ENCODE measurements around the gene NPLOC4. TPM values are rescaled to one million over a fixed set of nuclear protein-coding genes. Genes with fewer than 3 reads are reported as not detected.

Gene NPLOC4
- total RNA-seq, 2 donors from 2014 or later, result 43.8 to 63.0 TPM

DNA sequence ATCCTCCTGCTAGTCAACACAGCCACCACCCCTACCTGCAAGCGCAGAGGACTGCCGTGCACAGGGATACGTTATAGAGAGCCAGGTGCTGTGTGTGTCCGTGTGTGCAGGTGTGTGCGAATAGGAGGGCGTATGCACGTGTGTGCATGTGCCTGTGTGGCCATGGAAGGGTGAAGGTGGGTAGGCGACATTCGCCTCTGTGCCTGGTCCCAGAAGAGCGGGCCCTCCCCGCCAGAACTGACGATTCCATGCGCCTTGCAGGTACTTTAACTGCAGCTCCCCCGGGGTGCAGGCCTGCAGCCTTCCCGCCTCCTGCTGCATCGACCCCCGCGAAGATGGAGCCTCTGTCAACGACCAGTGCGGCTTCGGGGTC lies 10.7 kb upstream of the NPLOC4 start:
- H3K9me3 ChIP-seq, result no peaks in the 10 kb centered on the region
- no peak overlapping the region for H3K27ac ChIP-seq
- 15 to 26% methylated on average over 17 to 21 of the region's 21 CpGs for WGBS, 2 donors
- H3K36me3 ChIP-seq (replicated peaks in 1 of 2; ENCODE audit: insufficient read depth in 1 of 2, low read depth in 2 of 2), result no peaks in the 10 kb centered on the region
- H3K4me3 ChIP-seq, result no peak overlapping the region
- peaks cover 0 to 10% of the 10 kb centered on the region in 2 donors for H3K27me3 ChIP-seq
- intact Hi-C loops (cut with DNase I), result no loop called here
- ATAC-seq (no peak), DNase-seq (no peak)
- TF ChIP-seq POLR2A (IDR thresholded peaks at IDR 0.05), result no peak
- TF ChIP-seq, protein P1, sequence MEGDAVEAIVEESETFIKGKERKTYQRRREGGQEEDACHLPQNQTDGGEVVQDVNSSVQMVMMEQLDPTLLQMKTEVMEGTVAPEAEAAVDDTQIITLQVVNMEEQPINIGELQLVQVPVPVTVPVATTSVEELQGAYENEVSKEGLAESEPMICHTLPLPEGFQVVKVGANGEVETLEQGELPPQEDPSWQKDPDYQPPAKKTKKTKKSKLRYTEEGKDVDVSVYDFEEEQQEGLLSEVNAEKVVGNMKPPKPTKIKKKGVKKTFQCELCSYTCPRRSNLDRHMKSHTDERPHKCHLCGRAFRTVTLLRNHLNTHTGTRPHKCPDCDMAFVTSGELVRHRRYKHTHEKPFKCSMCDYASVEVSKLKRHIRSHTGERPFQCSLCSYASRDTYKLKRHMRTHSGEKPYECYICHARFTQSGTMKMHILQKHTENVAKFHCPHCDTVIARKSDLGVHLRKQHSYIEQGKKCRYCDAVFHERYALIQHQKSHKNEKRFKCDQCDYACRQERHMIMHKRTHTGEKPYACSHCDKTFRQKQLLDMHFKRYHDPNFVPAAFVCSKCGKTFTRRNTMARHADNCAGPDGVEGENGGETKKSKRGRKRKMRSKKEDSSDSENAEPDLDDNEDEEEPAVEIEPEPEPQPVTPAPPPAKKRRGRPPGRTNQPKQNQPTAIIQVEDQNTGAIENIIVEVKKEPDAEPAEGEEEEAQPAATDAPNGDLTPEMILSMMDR (IDR thresholded peaks at IDR 0.05), result no peak
- H3K4me1 ChIP-seq, result no peaks in the 10 kb centered on the region

DNA sequence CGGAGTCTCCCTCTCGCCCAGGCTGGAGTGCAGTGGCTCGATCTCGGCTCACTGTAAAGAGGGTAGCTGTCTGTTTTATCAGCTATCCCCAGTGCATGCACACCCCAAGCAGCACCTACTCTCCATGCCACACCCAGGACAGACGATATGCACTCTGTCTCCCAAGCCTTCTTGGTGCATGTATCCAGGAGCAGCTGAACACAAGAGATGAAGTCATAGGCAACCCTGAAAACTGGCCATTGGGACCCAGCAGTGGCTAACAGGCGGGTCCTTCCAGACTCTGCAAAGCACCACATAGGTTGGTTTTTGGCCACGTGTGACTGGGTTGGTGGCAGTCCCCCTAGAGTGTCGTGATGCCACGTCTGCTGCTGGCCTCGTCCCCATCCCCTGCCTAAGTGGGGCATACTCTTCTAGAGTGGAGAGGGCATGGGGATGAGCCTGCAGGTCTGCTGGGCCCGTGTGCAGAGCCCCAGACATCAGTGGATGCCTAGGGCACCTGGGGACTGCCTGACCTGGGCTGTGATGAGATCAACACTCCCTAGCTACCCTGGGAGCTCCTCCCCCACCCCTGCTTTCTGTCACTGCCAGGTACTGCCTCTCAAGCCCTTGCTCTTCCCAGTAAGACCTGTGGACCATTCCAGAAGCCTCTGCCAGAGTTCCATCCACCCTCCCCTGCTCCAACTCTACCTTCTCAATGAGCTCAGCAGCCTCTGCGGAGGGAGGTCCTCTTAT lies 10.1 kb upstream of the NPLOC4 start:
- no peak overlapping the region for H3K4me3 ChIP-seq
- H3K27ac ChIP-seq, result no peak overlapping the region
- WGBS, 2 donors, result 58 to 68% methylated on average over 8 to 12 of the region's 12 CpGs
- DNase-seq, result no peak
- intact Hi-C loops (cut with DNase I), result no loop called here
- no peaks in the 10 kb centered on the region for H3K36me3 ChIP-seq (replicated peaks in 1 of 2; ENCODE audit: insufficient read depth in 1 of 2, low read depth in 2 of 2)
- no peak for ATAC-seq
- H3K27me3 ChIP-seq, result peaks cover 0 to 10% of the 10 kb centered on the region in 2 donors
- H3K4me1 ChIP-seq, result no peaks in the 10 kb centered on the region
- H3K9me3 ChIP-seq, result no peaks in the 10 kb centered on the region
- TF ChIP-seq, protein P1 (IDR thresholded peaks at IDR 0.05), result no peak
- TF ChIP-seq POLR2A (IDR thresholded peaks at IDR 0.05), result no peak

DNA sequence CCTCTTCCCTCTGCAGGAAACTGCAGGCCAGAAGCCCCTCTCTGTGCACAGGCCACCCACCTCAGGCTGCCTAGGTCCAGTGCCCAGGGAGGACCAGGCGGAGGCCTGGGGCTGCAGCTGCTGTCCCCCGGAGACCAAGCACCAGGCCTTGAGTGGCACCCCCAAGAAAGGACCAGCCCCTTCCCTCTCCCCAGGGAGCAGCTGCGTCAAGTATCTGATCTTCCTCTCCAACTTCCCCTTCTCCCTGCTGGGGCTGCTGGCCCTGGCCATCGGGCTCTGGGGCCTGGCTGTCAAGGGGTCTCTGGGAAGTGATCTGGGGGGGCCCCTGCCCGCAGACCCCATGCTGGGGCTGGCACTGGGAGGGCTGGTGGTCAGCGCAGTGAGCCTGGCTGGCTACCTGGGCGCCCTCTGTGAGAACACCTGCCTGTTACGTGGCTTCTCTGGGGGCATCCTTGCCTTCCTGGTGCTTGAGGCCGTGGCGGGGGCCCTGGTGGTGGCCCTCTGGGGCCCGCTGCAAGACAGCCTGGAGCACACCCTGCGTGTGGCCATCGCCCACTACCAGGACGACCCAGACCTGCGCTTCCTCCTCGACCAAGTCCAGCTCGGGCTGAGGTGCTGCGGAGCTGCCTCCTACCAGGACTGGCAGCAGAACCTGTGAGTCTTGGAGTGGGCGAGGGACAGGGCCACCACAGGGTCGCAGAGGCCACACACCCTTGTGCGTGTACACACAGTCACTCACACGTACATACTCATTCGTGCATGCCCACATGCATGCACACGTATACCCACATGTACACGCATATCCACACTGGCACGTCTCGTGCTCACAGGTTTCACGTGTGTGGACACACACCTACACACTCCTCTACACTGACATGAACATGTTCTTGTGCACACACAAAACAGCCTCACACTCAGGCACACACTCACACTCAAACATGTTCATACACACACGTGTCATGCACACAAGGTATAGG lies 8.4 kb upstream of the NPLOC4 start:
- WGBS, 2 donors, result 77 to 82% methylated on average over 6 to 29 of the region's 29 CpGs
- DNase-seq, result no peak
- TF ChIP-seq, protein P1 (IDR thresholded peaks at IDR 0.05), result no peak
- TF ChIP-seq POLR2A (IDR thresholded peaks at IDR 0.05), result no peak
- Histone ChIP-seq H3K36me3 (replicated peaks in 1 of 2; ENCODE audit: insufficient read depth in 1 of 2, low read depth in 2 of 2) (no peaks in the 10 kb centered on the region), H3K27me3 (peaks cover 0 to 10% of the 10 kb centered on the region in 2 donors), H3K9me3 (no peaks in the 10 kb centered on the region), H3K4me3 (no peak overlapping the region), H3K27ac (no peak overlapping the region), H3K4me1 (no peaks in the 10 kb centered on the region)
- no peak for ATAC-seq
- intact Hi-C loops (cut with DNase I), result no loop called here

DNA sequence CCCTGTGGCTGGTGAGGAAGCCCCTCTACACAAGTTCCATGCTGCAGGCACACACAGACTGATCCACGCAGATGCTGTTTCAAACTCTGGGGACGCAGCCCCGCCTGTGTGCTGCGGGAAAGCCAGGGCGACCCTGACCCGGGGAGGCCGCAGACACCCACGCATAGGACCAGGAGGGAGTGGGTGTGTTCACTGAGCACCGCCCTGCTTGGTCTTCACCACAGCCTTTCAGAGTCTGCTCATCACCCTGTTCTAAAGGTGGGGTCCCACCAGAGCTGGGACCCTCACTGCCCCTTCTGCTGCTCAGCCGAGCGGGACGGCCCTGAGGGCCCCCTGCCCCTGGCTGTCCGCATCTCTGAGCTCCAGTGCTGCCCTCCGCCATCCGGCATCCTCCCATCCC lies 7.6 kb upstream of the NPLOC4 start:
- ATAC-seq (no peak), DNase-seq (no peak)
- Histone ChIP-seq H3K4me1 (no peaks in the 10 kb centered on the region), H3K27me3 (peaks cover 0 to 10% of the 10 kb centered on the region in 2 donors), H3K4me3 (no peak overlapping the region), H3K9me3 (no peaks in the 10 kb centered on the region), H3K27ac (no peak overlapping the region), H3K36me3 (replicated peaks in 1 of 2; ENCODE audit: insufficient read depth in 1 of 2, low read depth in 2 of 2) (no peaks in the 10 kb centered on the region)
- TF ChIP-seq POLR2A (IDR thresholded peaks at IDR 0.05), result no peak
- TF ChIP-seq, protein P1 (IDR thresholded peaks at IDR 0.05), result no peak
- intact Hi-C loops (cut with DNase I), result no loop called here
- 89 to 95% methylated on average over 14 to 15 of the region's 15 CpGs for WGBS, 2 donors

Data from body of pancreas (tissue), 4 donors.